Fibroblast of skin of right biceps (primary cell): ENCODE data around the gene USP17L10.
"Not testable (repeated sequence)": the region's sequence is repeated elsewhere in the genome, so short reads cannot be mapped to it uniquely, and the experiment has no call there.

Experiments
- DNase-seq: peaks from one replicate; pipeline ENCODE4 v3.0.0-alpha.2; 2013

Gene USP17L10

GRCh38 chr4:9210357-9210756 lies at the start of gene USP17L10:
USP17L10 (plus strand) TSS chr4:9210657; CDS start chr4:9210657, 0 bp downstream.
- DNase-seq = not testable (repeated sequence)

- not testable (repeated sequence) for DNase-seq
Observed at GRCh38 chr4:9165990-9166389, 44.5 kb upstream of the USP17L10 start.

- not testable (repeated sequence) for DNase-seq
Observed at GRCh38 chr4:9169791-9170459, 40.5 kb upstream of the USP17L10 start, which contains the start of gene FAM90A26. FAM90A26 (plus strand) TSS chr4:9170409; CDS start chr4:9173173, 2,764 bp downstream.

GRCh38 chr4:9214701-9215100 lies 4.2 kb downstream of the USP17L10 start:
- DNase-seq = not testable (repeated sequence)

GRCh38 chr4:9215105-9215504 lies 4.6 kb downstream of the USP17L10 start, which contains the start of gene USP17L11:
USP17L11 (plus strand) TSS chr4:9215405; CDS start chr4:9215405, 0 bp downstream.
- not testable (repeated sequence) for DNase-seq

- not testable (repeated sequence) for DNase-seq
Observed at GRCh38 chr4:9219852-9220251, 9.4 kb downstream of the USP17L10 start, which contains the start of gene USP17L12. USP17L12 (plus strand) TSS chr4:9220152; CDS start chr4:9220152, 0 bp downstream.

- not testable (repeated sequence) for DNase-seq
Observed at GRCh38 chr4:9224596-9224995, 14.1 kb downstream of the USP17L10 start, which contains the start of gene USP17L13. USP17L13 (plus strand) TSS chr4:9224896; CDS start chr4:9224896, 0 bp downstream.

GRCh38 chr4:9230249-9230648 lies 19.8 kb downstream of the USP17L10 start:
- not testable (repeated sequence) for DNase-seq

GRCh38 chr4:9234085-9234484 lies 23.6 kb downstream of the USP17L10 start, which contains the start of gene USP17L15:
USP17L15 (plus strand) TSS chr4:9234385; CDS start chr4:9234385, 0 bp downstream.
- not testable (repeated sequence) for DNase-seq

- peak; percentile 0 for DNase-seq
Observed at GRCh38 chr4:9238461-9238860, 28.0 kb downstream of the USP17L10 start.

- not testable (repeated sequence) for DNase-seq
Observed at GRCh38 chr4:9243579-9243978, 33.1 kb downstream of the USP17L10 start, which contains the start of gene USP17L17. USP17L17 (plus strand) TSS chr4:9243879; CDS start chr4:9243879, 0 bp downstream.

- peak; percentile 0 for DNase-seq
Observed at GRCh38 chr4:9247953-9248680, 37.7 kb downstream of the USP17L10 start, which contains the start of gene USP17L18. USP17L18 (plus strand) TSS chr4:9248630; CDS start chr4:9248630, 0 bp downstream.

- DNase-seq = not testable (repeated sequence)
Observed at GRCh38 chr4:9253078-9253477, 42.6 kb downstream of the USP17L10 start, which contains the start of gene USP17L19. USP17L19 (plus strand) TSS chr4:9253378; CDS start chr4:9253378, 0 bp downstream.

- DNase-seq = not testable (repeated sequence)
Observed at GRCh38 chr4:9257824-9258223, 47.4 kb downstream of the USP17L10 start, which contains the start of gene USP17L20. USP17L20 (plus strand) TSS chr4:9258124; CDS start chr4:9258124, 0 bp downstream.
